BE2C (cell line): Measurements from ENCODE around the gene ATXN7.

Experiments used
- DNase-seq: peaks from one replicate; pipeline ENCODE4 v3.0.0-alpha.2; 2020
- H3K27me3 ChIP-seq: fragments of 250-450 bp; sonication (Bioruptor Pico); 2 replicates; pipeline ENCODE4 v1.5.1; 2020; ENCODE audit warnings: mild to moderate bottlenecking
- H3K36me3 ChIP-seq: fragments of 250-450 bp; sonication (Bioruptor Pico); 2 replicates; pipeline ENCODE4 v1.5.1; 2020; ENCODE audit warnings: mild to moderate bottlenecking
- H3K4me1 ChIP-seq: fragments of 250-450 bp; sonication (Bioruptor Pico); 2 replicates; pipeline ENCODE4 v1.5.1; 2020
- H3K4me3 ChIP-seq: 2 replicates; pipeline ENCODE4 v1.5.1; 2011; ENCODE audit warnings: low read depth, low read length
- H3K9me3 ChIP-seq: fragments of 250-450 bp; sonication (Bioruptor Pico); 2 replicates; pipeline ENCODE4 v1.5.1; 2020
- TF ChIP-seq, protein P1 (sequence below): IDR thresholded peaks from 2 replicates; pipeline ENCODE4 v1.5.1; 2012; ENCODE audit warnings: mild to moderate bottlenecking, low read depth, low read length

The ATXN7 gene

GRCh38 chr3:63980019-63980418 is 116.4 kb downstream of the ATXN7 start:
- no peaks in the 10 kb centered on the region for H3K9me3 ChIP-seq
- peaks cover 9% of the 10 kb centered on the region for H3K36me3 ChIP-seq
- peaks cover 3% of the 10 kb centered on the region; the same call in 1 of the 2 replicates for H3K4me1 ChIP-seq
- no peak for DNase-seq
- no peaks in the 10 kb centered on the region for H3K27me3 ChIP-seq
- no peak overlapping the region for H3K4me3 ChIP-seq
- TF ChIP-seq, protein P1, sequence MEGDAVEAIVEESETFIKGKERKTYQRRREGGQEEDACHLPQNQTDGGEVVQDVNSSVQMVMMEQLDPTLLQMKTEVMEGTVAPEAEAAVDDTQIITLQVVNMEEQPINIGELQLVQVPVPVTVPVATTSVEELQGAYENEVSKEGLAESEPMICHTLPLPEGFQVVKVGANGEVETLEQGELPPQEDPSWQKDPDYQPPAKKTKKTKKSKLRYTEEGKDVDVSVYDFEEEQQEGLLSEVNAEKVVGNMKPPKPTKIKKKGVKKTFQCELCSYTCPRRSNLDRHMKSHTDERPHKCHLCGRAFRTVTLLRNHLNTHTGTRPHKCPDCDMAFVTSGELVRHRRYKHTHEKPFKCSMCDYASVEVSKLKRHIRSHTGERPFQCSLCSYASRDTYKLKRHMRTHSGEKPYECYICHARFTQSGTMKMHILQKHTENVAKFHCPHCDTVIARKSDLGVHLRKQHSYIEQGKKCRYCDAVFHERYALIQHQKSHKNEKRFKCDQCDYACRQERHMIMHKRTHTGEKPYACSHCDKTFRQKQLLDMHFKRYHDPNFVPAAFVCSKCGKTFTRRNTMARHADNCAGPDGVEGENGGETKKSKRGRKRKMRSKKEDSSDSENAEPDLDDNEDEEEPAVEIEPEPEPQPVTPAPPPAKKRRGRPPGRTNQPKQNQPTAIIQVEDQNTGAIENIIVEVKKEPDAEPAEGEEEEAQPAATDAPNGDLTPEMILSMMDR, result no peak

- peaks cover 9% of the 10 kb centered on the region for H3K36me3 ChIP-seq
- H3K4me3 ChIP-seq, result no peak overlapping the region
- no peak for DNase-seq
- H3K27me3 ChIP-seq, result no peaks in the 10 kb centered on the region
- H3K4me1 ChIP-seq, result peaks cover under 1% of the 10 kb centered on the region; the same call in 1 of the 2 replicates
- TF ChIP-seq, protein P1, result no peak
- H3K9me3 ChIP-seq, result no peaks in the 10 kb centered on the region
Observed at GRCh38 chr3:63980830-63981498, 117.3 kb downstream of the ATXN7 start.

- H3K27me3 ChIP-seq, result no peaks in the 10 kb centered on the region
- TF ChIP-seq, protein P1, result no peak
- no peak for DNase-seq
- H3K4me1 ChIP-seq, result no peaks in the 10 kb centered on the region
- no peak overlapping the region for H3K4me3 ChIP-seq
- H3K9me3 ChIP-seq, result no peaks in the 10 kb centered on the region
- peaks cover 9% of the 10 kb centered on the region for H3K36me3 ChIP-seq
Observed at GRCh38 chr3:63981980-63982379, 118.3 kb downstream of the ATXN7 start.

- Histone ChIP-seq H3K4me1 (no peaks in the 10 kb centered on the region), H3K36me3 (peaks cover 22% of the 10 kb centered on the region), H3K9me3 (no peaks in the 10 kb centered on the region), H3K27me3 (no peaks in the 10 kb centered on the region), H3K4me3 (no peak overlapping the region)
- TF ChIP-seq, protein P1, result no peak
- no peak for DNase-seq
Observed at GRCh38 chr3:63984391-63984790, 120.7 kb downstream of the ATXN7 start.

DNA sequence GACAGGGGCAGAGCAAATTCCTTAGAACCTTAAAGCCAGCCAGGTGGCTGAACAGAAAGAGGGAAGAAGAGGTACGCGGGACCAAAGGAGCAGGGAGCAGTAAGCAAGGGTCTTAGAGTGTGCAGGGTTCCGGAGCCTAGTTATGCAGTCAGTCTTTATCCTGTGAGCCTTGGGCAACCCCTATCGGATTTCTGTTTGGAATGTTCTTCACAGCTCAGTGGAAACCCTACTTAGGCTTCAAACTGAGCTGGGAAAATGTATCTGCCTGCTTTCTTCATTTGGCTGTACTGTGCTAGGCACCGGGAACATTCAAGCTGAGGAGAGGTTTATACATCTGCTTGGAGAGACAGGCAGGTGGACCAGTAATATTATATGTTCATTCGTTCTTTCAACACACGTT is 122.5 kb downstream of the ATXN7 start:
- Histone ChIP-seq H3K36me3 (peaks cover 31% of the 10 kb centered on the region), H3K27me3 (no peaks in the 10 kb centered on the region), H3K4me1 (no peaks in the 10 kb centered on the region), H3K9me3 (no peaks in the 10 kb centered on the region), H3K4me3 (no peak overlapping the region)
- DNase-seq, result no peak
- TF ChIP-seq, protein P1, result no peak

DNA sequence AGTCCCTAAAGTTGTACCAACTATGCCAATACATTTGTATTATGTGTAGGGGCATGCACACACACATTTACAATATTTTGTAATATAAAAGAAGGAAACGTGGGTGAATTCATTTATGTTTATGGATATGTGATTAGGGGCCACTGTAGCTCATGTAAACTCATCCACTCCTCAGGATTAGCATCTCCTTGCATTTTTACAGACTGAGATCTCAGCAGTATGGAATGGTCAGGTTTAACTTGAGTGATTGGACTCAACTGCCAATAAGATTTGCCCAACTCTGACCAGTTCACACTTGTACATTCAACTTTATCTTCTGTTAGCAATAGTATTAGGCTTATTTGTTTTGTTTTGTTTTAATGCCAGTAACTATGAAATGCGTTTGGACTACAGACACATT is 123.2 kb downstream of the ATXN7 start:
- Histone ChIP-seq H3K9me3 (no peaks in the 10 kb centered on the region), H3K36me3 (peaks cover 37% of the 10 kb centered on the region), H3K27me3 (no peaks in the 10 kb centered on the region), H3K4me3 (no peak overlapping the region), H3K4me1 (no peaks in the 10 kb centered on the region)
- TF ChIP-seq, protein P1, result no peak
- DNase-seq, result no peak
